ENCODE data around the gene CDH11. TPM values are rescaled to one million over a fixed set of nuclear protein-coding genes. Genes with fewer than 3 reads are reported as not detected.

CDH11 gene
- polyA plus RNA-seq, 1 experiment, result 276 TPM

DNA sequence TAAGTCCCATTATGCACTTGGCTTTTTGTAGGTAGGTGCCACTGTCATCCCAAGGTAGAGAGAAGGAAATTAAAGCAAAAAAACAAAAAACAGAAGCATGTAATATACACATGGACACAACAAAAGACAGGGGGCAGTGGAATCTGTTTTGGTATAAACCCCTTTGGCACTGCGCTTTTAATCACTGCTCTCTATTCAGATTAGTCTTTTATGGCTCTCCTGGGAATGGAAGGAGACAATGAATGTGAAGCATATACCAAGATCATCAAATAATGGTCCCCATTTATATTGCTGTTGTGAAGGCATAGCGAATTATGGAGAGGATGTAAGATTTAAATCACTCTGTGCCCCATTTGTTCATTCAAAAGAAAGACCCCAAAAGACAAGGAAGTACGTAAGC is 17.4 kb downstream of the CDH11 start:
- Histone ChIP-seq H3K4me3 (ENCODE audit: low read depth, low read length) (no peak overlapping the region), H3K27ac (ENCODE audit: low read depth, low read length) (no peak overlapping the region), H3K9me3 (ENCODE audit: control insufficient read depth, insufficient read depth, low read length) (no peaks in the 10 kb centered on the region), H3K27me3 (ENCODE audit: control insufficient read depth, insufficient read depth, low read length) (no peaks in the 10 kb centered on the region)
- ChIA-PET POLR2A (no interaction called here), CTCF (interaction anchor here (1.0 to 1.6 kb wide), 3 partner anchors 9 to 125 kb away, joined by 3 to 7 read pairs (median 3); no protein-coding TSS in a partner anchor)
- DNase-seq (ENCODE audit: low read depth, low spot score), result no peak
- TF ChIP-seq, protein P1, sequence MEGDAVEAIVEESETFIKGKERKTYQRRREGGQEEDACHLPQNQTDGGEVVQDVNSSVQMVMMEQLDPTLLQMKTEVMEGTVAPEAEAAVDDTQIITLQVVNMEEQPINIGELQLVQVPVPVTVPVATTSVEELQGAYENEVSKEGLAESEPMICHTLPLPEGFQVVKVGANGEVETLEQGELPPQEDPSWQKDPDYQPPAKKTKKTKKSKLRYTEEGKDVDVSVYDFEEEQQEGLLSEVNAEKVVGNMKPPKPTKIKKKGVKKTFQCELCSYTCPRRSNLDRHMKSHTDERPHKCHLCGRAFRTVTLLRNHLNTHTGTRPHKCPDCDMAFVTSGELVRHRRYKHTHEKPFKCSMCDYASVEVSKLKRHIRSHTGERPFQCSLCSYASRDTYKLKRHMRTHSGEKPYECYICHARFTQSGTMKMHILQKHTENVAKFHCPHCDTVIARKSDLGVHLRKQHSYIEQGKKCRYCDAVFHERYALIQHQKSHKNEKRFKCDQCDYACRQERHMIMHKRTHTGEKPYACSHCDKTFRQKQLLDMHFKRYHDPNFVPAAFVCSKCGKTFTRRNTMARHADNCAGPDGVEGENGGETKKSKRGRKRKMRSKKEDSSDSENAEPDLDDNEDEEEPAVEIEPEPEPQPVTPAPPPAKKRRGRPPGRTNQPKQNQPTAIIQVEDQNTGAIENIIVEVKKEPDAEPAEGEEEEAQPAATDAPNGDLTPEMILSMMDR (IDR thresholded peaks at IDR 0.05; ENCODE audit: low read depth, low read length), result no peak

DNA sequence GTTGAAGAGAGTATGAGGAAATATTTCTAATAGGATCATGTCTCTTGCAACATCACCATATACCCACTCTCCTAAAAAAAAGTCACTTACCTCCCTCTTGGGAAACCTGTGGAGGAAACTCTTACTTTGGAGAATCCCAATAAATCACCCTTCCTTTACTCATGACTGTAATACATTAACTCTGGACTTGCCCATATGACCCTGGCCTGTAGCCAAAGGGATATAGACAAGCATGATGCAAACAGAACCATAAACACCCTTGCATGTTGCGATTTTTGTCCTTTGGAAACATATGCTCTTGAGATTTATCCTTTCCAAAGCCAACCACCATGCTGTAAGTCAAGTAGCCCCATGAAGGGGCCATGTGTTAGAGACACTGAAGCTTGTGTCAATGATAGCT is 19.5 kb downstream of the CDH11 start:
- H3K4me3 ChIP-seq (ENCODE audit: low read depth, low read length), result no peak overlapping the region
- ChIA-PET CTCF (interaction anchor here (0.5 kb wide), 1 partner anchor 9 kb away, joined by 3 read pairs; no protein-coding TSS in a partner anchor), POLR2A (no interaction called here)
- no peaks in the 10 kb centered on the region for H3K9me3 ChIP-seq (ENCODE audit: control insufficient read depth, insufficient read depth, low read length)
- H3K27ac ChIP-seq (ENCODE audit: low read depth, low read length), result no peak overlapping the region
- H3K27me3 ChIP-seq (ENCODE audit: control insufficient read depth, insufficient read depth, low read length), result no peaks in the 10 kb centered on the region
- TF ChIP-seq, protein P1 (IDR thresholded peaks at IDR 0.05; ENCODE audit: low read depth, low read length), result no peak
- DNase-seq (ENCODE audit: low read depth, low spot score), result no peak

DNA sequence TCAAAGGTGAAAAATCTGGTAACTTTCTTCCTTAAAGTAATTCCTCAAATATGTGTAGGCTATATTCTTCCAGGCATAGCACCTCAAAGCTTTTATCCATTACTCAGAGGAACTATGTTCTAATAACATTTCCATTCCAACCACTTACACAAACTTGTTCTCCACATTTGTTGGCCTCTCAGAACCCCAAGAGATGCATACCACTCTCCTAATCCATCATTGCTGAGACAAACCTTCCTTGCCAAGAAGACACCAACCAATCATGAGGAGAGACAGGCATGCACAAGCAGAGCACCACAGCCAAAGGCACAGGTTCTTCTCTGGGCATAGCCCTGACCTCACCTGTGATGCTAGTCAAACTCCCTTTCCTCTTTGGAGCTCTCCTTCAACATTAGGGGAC is 20.9 kb downstream of the CDH11 start:
- Histone ChIP-seq H3K27me3 (ENCODE audit: control insufficient read depth, insufficient read depth, low read length) (no peaks in the 10 kb centered on the region), H3K27ac (ENCODE audit: low read depth, low read length) (no peak overlapping the region), H3K9me3 (ENCODE audit: control insufficient read depth, insufficient read depth, low read length) (no peaks in the 10 kb centered on the region), H3K4me3 (ENCODE audit: low read depth, low read length) (no peak overlapping the region)
- DNase-seq (ENCODE audit: low read depth, low spot score), result no peak
- POLR2A ChIA-PET, result no interaction called here
- TF ChIP-seq, protein P1 (IDR thresholded peaks at IDR 0.05; ENCODE audit: low read depth, low read length), result no peak
- CTCF ChIA-PET, result interaction anchor here (0.7 kb wide), 1 partner anchor 1243 kb away, joined by 3 read pairs; no protein-coding TSS in a partner anchor

DNA sequence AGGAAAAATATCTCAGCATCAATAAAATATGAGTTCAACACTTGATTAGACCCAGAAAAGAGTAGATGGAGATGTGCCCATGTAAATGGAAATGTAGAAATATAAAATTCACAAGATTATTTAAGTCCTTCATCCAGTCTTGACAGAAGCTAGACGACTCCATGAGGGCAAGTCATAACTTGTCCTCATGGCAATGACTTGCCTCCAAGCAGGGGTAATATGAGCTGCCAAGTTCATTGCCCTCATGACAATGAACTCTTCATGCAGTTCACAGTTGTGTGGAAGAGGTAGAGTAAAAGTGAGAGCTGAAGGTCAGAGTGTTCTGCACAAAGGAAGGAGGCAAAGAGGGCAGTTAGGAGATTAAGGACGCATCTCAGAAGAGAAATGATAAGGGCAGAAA is 22.3 kb downstream of the CDH11 start:
- H3K4me3 ChIP-seq (ENCODE audit: low read depth, low read length), result no peak overlapping the region
- no peaks in the 10 kb centered on the region for H3K27me3 ChIP-seq (ENCODE audit: control insufficient read depth, insufficient read depth, low read length)
- ChIA-PET CTCF (no interaction called here), POLR2A (no interaction called here)
- DNase-seq (ENCODE audit: low read depth, low spot score), result no peak
- H3K27ac ChIP-seq (ENCODE audit: low read depth, low read length), result no peak overlapping the region
- H3K9me3 ChIP-seq (ENCODE audit: control insufficient read depth, insufficient read depth, low read length), result no peaks in the 10 kb centered on the region
- TF ChIP-seq, protein P1 (IDR thresholded peaks at IDR 0.05; ENCODE audit: low read depth, low read length), result no peak

DNA sequence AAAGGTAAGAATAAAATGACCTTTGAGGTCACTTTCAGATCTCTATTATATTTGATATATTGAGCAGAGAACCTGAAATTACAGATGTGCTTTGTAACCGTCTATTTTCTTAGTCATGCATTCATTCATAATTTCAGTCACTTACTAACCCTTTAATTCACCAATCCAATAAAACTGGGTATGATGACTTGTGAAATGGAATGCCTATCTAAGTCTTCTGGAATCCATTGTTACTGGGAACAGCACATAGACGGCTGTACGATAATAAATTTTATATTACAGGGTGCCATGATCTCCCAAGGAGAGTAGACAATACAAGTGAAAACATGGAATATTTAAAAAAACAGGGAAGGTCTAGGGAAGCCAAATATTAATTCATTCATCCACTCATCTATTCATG is 22.9 kb downstream of the CDH11 start:
- Histone ChIP-seq H3K9me3 (ENCODE audit: control insufficient read depth, insufficient read depth, low read length) (no peaks in the 10 kb centered on the region), H3K27ac (ENCODE audit: low read depth, low read length) (no peak overlapping the region), H3K4me3 (ENCODE audit: low read depth, low read length) (no peak overlapping the region), H3K27me3 (ENCODE audit: control insufficient read depth, insufficient read depth, low read length) (no peaks in the 10 kb centered on the region)
- POLR2A ChIA-PET, result no interaction called here
- TF ChIP-seq, protein P1 (IDR thresholded peaks at IDR 0.05; ENCODE audit: low read depth, low read length), result no peak
- no peak for DNase-seq (ENCODE audit: low read depth, low spot score)
- CTCF ChIA-PET, result no interaction called here

Data from AG04450 (cell line).